GM18870 (cell line): ENCODE results near the gene TDRD3.
A peak's percentile ranks its signal among the peaks of the same experiment; 100 is the strongest.

Source experiments
- ATAC-seq: cut with Tn5 transposase; IDR thresholded peaks from one replicate; pipeline ENCODE4 v1.9.1; 2021; ENCODE audit warnings: moderate library complexity; ENCODE audit not compliant: unreplicated experiment

Gene TDRD3

DNA sequence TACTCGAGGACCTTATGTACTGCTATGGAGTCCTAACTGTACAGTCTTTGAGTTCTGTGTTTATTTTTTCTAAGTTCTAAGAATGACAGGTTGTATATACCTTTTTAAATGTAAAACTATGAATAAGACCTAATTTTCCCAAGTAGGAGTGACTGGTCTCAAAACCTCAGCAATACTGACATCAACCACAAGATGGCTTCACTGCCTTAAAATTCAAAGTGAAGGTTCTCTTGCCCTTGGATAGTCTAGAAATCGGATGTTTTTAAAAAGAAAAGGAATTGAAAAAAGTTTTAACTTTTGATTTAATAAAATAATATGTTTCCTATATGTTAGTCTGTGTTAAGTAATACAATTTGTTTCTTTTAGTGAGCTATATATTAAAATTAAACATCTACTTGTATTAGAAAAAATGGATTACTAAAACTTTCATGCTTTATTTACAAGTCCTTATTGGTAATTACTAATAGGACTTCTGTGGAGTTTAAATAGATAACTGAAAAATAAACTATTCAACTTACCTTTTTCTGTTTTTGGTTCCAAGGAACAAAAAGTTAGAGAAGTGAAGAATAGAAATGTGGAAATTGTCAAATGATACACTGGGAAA, 52.0 kb downstream of the TDRD3 start:
- peak; percentile 76 for ATAC-seq

DNA sequence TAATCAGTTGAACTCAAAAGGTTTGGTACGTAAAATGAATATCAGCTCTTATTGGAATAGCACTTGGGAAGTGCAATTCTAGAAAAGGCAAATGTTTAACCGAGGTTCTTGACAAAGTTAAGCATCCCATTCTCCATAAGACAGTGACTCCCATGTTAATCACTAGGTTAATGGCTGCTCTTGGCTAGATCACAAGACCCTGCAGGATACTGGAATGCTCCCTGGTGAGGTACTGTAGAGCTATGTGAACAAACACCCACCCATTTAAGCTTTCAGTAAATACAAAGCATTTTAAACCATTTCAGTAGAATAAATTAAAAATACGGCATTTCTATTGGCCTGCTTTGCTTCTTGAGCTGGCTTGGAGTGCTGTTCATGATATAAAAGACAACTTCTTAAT, 56.5 kb downstream of the TDRD3 start:
- ATAC-seq: no peak

DNA sequence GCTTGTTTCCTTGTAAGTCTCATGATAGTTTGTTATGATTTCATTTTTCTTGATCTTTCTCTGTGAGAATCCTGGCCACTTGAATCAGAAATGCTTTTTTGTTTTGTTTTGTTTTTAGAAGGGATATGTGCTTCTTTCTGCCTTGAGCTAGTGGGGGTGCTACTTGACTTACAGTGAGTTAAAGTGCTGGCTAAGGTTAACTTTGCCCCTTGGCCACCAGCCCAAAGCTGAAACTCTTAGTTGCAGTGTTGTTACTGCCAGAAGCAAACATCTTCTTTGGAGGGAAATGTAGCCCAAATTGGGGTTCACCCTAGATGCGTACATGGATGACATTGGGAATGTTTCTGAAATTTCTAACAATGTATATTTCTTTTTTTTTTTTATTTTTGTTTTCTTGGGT, 57.4 kb downstream of the TDRD3 start:
- no peak for ATAC-seq

DNA sequence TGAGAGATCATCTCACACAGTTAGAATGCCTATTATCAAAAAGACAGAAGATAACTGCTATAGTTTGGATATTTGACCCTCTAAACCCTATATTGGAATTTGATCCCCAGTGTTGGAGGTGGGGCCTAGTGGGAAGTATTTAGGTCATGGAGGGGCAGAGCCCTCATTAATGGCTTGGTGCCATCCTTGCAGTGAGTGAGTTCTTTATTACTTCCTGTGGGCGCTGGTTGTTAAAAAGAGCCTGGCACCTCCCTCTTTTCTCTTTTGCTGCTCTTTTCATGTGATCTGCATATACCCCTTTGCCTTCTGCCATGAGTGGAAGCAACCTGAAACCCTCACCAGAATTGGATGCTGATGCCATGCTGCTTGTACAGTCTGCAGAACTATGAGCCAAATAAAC, 66.8 kb downstream of the TDRD3 start:
- ATAC-seq: no peak

DNA sequence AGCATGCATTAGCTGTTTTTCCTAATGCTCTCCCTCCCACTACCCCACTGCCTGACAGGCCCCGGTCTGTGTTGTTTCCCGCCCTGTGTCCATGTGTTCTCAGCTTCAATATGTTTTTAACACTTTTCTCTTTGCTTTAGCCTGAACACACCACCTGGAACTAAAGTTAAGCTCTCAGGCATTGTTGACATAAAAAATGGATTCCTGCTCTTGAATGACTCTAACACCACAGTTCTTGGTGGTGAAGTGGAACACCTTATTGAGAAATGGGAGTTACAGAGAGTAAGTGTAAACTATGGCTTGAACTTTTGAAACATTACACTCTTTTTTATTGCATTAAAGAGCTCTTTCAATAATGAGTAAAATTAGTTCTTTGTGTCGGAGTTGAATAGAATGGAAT, 70.1 kb downstream of the TDRD3 start:
- no peak for ATAC-seq

DNA sequence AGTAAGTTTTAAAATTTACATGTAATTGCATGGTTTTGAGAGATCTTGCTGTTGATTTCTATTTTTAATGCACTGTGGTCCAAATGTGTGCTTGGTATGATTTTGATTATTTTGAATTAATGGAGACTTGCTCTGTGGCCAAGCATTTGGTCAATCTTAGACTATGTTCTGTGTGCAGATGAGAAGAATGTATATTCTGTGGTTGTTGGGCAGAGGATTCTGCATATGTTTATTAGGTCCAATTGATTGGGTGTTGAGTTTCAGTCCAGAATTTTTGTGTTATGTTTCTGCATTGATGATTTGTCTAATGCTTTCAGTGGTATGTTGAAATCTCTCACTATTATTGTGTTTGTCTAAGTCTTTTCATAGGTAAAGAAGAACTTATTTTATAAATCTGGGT, 82.3 kb downstream of the TDRD3 start:
- ATAC-seq: no peak

DNA sequence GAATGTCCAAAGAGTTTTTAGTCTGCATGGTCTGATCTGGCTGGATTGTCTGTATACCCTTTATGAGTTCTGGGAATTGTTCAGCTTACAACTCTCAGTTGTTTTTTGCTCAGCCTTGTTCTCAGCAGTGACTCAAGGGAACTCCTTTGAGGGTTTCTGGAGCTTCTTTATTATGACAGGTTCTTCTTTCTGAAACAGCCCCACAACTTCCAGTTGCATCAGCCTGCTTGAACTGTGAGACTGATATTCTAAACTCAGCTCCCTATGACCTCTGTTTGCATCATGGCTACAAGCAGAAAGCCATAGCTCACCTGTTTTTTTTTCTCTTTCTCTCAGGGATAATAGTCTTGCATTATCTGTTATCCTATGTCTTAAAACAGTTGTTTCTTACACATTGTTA, 85.0 kb downstream of the TDRD3 start:
- ATAC-seq: no peak

DNA sequence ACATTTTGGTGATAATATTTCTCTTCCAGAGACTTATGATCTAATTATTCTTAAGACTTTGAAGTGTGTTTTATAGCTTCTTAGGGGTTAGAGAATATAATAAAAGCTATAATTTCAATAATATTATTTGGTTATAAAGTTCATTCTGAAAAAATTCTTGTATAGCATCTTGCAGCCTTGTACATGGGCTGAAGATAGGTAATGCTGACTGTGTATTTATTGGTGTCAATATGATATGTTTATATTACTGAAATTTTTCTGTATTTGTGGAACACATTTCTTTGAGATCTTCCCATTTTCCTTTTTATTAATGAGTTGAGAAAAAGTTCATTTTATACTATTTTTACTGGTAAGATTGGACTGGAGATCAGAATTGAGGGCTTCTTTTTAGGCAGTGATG, 87.8 kb downstream of the TDRD3 start:
- ATAC-seq: no peak

DNA sequence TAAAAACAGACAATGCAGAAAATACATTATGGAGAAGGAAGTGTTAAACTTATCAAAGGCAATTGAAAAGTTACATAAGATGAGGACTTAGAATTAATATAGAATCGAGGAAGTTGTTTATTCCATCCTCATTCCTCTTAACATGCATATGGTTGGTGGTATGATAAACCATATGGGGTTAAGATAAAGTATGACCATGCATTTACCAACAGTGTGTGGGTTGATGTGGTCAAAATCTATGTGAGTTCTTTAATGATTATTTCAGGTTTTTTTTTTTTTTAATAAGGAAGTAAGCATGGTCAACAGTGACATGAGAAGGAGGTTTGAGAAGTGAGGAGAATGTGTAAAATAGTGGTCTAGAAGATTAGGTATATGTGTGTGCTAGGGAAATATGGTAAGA, 94.5 kb downstream of the TDRD3 start:
- no peak for ATAC-seq

DNA sequence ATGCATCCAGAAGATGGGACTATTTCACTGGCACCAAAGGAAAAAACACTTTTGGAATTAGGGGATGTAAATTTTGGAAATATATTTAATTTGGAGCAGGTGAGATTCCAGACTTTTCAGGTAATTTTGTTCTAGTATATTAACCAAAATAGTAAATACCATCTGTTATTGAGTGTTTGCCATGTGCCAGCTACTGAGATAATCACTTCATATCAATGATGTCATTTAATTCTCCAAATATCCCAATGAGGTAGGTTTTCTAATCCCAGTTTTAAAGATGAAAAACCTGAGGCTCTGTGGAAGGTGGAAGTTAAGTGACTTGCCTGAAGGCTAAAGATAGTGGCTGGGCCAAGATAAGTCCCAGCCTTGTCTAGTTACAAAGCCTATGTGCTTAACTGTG, 95.2 kb downstream of the TDRD3 start:
- no peak for ATAC-seq

DNA sequence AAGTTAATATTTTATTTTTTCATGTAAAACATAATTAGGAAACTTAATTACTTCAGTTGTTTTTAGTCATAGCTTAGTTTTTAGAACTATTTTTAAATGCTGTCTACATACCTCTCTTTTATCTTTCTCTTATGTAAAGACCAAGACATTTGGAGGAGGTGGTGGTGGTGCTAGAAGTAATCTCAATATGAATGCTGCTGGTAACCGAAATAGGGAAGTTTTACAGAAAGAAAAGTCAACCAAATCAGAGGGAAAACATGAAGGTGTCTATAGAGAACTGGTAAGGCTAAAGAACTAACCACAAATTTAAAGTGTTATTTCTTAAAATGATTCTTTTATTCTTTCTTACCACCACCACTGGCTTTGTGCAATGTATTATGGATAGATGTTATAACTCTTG, 97.3 kb downstream of the TDRD3 start:
- ATAC-seq: peak; percentile 68

DNA sequence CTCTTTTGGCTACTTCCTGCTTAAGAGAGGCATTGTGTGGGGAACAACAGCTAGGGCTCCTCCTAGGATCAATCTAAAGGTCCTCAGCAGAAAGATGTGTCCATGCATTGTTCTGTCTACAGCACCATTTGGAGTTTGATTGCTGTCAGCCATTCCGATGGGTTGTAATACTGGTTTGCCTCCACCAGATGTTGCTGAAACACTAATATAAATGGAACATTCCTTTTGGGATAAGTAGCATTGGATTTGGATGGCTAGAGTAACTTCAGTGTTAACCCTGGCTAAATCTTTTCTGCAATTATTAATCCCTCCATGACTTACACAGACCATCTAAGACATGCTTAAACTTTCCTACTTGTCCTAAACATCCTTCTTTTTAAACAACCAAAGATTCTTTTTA, 104.2 kb downstream of the TDRD3 start:
- ATAC-seq: no peak

DNA sequence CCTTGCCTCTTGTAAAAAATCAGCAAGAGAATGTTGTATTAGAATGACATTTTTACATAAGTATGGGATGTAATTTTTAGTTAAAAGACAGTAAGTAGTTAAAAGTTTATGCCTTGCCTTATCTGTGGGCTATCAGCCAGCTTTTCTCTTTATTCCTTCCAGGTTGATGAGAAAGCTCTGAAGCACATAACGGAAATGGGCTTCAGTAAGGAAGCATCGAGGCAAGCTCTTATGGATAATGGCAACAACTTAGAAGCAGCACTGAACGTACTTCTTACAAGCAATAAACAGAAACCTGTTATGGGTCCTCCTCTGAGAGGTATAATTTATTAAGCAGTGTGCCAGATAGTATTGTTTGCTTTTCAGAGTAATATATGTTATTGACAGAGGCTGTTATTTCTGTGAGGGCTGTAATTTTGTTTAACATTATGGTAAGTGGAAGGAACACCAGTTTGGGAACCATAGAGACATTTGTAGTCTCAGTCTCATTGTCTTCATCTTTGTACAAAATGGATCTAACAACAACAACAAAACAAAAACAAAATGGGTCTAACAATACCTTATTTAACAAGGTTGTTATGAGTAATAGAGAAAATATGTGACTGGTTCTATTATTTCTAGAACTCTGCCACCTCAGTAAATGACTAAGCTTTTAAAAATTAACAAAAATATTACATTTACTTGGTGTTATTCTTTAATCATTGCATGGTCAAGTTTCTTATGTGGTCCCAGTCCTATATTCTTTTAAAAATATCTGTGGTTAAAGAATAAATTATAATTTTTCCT, 112.8 kb downstream of the TDRD3 start:
- ATAC-seq: no peak

DNA sequence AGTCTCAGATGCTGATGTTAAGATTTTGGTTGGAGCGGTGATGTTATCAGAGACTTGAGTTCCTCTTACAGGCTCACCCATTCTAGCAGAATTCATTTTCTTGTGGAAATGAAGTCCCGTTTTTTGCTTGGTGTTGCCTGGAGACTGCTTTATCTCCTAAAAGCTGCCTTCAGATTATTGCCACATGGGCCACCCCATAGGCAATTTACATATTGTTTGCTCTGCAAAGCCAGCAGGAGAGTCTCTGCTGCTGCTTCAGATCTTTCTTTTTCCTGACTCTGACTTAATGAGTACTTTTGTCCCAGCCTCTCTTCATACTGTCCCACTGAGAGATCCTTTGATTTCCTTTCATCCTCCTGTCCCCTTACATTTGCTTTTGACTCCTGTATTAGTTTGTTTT, 114.6 kb downstream of the TDRD3 start:
- no peak for ATAC-seq

DNA sequence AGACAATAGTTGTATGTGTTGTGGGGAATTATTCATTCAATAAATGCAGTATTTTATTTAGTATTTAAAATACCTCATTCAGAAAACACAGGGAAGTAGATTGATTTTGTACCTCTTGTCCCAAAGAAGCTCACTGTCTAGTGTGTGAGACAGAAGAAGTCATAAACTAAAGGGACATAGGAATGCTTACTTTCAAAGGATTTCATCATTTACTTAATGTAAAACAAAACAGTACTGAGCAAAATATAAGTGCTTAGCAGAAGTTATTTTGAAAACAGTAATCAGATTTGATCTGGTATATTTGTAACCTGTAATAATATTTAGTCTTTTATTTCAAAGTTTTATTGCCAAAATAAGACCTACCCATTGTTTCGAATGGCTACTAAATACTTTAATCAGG, 117.9 kb downstream of the TDRD3 start:
- no peak for ATAC-seq

DNA sequence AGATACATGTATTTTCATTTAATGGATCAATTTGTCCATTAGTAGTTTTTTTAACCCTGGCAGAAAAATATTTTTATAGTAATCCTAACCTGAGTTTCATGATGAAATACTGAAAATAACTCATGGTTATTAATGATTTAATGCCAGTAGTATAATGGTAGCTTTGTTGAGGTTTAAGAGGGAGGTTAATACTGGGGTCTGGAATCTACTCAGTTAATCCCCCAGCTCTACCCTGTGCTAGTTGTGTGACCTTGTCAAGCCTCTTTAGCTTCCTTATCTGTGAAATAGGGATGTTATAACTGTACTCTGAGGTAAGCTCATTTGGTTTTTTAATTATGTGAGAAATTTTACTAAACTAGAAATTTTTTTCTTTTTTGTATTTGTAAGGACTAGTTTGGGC, 122.5 kb downstream of the TDRD3 start:
- no peak for ATAC-seq

DNA sequence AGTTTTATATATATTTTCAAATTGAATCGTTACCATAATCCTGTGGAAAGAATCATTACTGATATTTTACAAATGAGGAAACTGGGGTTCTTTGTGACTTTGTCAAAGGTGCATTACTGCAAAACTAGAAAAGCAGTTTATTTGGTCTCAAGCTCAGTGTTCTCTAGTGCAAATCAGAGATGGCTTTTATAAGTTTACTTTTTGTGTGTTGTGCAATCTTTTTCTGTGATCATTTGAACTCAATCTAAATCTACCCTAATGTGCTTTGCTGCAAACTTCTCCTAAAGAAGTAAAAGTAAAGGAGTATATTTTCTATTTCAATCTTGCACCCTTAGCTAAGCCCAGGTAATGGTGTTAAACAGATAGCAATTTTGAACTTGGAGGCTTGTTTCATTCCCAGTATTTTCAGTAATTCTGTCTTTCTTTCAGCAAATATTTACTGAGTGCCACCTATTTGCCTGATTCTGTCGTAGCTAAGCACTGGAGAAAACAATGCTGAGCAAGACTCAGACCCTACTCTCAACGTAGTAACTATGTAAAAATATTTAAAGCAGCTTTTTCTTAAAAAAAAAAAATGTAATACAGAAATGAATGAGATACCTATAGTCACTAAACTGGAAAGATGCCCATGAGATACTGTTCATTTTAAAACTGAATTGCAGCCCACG, 124.0 kb downstream of the TDRD3 start:
- no peak for ATAC-seq

DNA sequence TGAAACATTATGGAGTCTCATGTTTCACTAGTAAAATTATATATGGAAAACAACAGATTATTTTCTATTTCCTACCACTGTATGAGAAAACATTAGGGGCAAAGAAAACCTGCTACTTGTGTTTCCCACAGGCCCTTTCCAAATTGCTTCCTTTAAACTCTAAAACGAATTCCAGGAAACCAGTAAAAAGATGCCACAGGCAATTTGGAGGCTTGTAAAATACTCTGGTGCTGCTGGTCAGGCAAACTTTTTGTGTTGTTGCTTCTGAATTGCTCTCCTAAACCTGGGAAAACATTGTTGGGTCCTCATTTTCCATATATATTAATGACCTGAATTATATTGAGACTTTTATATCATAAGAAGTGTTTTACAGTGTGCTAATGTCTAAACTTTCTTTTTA, 141.5 kb downstream of the TDRD3 start:
- no peak for ATAC-seq

DNA sequence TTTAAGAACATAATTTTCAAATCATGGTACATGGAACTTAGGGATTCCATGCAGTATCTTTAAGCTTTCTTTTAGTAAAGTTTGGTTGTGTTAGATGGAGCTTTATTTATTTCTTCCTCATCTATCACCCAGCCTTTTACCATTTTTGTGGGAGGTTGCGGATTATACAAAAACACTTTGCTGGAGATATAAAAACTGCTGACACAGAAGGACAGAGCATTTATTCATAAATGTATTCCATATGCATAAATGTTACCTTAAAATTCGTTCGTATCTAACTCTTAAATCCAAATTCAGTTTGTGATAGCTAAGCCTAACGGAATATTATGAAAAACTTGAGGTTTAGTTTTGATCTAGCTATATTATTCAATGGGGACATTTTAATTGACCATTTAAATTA, 143.3 kb downstream of the TDRD3 start:
- ATAC-seq: no peak

DNA sequence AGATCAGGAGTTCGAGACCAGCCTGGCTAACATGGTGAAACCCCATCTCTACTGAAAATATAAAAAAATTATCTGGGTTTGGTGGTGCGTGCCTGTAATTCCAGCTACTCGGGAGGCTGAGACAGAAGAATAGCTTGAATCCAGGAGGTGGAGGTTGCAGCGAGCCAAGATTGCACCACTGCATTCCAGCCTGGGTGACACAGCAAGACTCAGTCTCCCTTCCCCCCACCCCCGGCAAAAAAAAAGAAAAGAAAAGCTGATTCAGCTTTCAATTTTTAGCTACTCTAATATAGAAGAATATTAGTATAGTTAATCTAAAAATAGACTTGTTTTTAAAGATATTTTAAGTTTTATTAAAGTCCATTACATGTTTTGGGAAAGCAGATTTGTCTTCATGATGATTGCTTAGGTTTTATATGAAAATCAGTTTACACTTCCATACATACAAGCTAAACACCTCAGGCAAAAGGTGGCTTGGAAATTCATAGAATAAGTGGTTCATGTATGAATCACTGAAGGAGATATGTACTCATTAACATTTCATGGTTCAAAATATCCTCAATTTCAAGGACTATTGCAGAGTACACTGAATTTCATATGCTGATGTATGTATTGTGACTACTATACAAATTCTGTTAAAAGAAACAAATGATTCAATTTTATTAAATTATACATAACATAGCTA, 165.2 kb downstream of the TDRD3 start:
- no peak for ATAC-seq

DNA sequence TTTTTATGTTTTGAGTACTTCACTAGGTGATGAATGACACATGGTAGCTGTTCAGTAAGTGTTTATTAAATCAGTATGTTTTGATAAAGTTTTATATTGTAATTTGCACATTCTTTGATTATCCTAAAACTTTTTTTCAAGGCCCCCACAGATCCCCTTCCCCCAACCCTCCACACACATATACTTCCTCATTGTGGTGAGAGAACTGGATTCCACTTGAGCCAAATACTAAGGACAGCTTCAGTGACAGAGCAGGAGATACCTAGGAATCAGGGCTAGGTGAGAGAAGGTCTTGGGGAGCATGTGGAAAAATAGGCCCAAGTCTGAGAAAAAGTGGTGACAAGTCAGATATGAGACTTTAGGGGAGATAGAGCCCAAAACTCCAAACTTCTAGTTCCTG, 174.6 kb downstream of the TDRD3 start:
- no peak for ATAC-seq
